SIG-M5 treated with dmso at 0.1 percent for 504 hours (cell line): ENCODE results near the gene SLC12A9.

ENCODE experiments used
- DNase-seq: peaks from one replicate; lab custom pipeline; 2025; ENCODE audit not compliant: unreplicated experiment; lab: John Stamatoyannopoulos, UW

Gene SLC12A9

GRCh38 chr7:100860702-100861615, 8.4 kb downstream of the SLC12A9 start:
- DNase-seq: no peak

GRCh38 chr7:100861616-100861985, 9.1 kb downstream of the SLC12A9 start:
- no peak for DNase-seq

- DNase-seq: no peak
Measured at GRCh38 chr7:100863406-100863950, 11.0 kb downstream of the SLC12A9 start.

DNA sequence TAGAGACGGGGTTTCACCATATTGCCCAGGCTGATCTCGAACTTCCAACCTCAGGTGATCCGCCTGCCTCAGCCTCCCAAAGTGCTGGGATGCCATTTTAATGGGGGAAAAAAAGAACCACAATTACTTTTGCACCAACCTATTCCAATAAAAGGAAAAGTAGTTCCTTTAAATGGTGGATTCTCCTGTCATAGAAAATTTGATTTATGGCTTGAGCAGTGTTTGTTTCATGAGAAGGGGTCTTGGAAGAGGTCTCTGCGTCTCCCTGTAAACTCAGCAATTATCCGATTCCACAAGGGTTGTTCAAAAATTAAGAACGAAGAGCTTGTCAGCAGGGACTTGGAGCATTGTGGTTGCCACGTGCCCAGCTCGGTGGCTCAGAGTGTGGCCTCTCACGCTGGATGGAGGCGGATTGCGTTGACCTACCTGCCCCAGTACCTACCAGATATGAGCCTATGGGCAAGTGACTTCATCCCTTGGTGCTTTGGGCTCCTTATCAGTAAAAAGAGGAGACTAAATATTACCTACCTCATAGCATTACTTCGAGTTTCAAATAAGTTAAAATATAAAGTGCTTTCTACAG, 11.8 kb downstream of the SLC12A9 start:
- no peak for DNase-seq

- no peak for DNase-seq
Measured at GRCh38 chr7:100865372-100865911, 12.9 kb downstream of the SLC12A9 start.

DNA sequence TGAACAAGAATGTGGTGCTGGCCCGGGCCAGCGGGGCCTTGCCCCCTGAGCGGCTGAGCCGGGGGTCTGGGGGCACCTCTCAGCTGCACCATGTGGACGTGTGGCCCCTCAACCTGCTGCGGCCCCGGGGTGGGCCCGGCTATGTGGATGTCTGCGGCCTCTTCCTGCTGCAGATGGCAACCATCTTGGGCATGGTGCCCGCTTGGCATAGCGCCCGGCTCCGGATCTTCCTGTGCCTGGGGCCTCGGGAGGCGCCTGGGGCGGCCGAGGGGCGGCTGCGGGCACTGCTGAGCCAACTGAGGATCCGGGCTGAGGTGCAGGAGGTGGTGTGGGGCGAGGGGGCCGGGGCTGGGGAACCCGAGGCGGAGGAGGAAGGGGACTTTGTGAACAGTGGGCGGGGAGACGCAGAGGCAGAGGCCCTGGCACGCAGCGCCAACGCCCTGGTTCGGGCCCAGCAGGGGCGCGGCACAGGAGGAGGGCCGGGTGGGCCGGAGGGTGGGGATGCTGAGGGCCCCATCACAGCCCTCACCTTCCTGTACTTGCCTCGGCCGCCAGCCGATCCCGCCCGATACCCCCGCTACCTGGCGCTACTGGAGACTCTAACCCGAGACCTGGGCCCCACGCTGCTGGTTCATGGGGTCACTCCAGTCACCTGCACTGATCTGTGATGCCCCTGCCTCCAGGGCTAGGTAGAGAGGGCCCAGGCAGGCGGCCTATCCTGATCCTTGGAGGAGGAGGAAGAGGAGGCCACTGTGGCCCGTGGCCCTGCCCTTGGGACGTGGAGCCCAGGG, 13.6 kb downstream of the SLC12A9 start:
- DNase-seq: no peak

DNA sequence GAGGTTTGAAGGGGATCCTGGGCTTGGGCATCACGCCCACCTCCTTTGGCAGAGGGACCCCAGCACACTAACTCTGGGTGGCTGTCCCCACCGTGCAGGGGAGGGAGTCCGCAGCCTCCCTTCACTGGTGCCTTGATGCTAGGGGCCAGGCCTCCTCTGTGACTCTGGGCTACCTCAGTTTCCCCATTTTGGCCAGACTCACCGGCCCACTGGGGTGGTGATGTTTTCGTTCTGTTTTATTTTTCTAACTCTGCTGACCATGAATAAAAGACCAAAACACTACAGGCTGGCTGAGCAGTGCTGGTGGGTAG, 14.2 kb downstream of the SLC12A9 start:
- DNase-seq: no peak

- DNase-seq: peak; percentile 77
Measured at GRCh38 chr7:100867040-100867775, 14.7 kb downstream of the SLC12A9 start, which contains the start of gene TRIP6. TRIP6 (plus strand) TSS chr7:100867387; CDS start chr7:100867498, 111 bp downstream.

GRCh38 chr7:100867776-100868485, 15.4 kb downstream of the SLC12A9 start:
- no peak for DNase-seq

DNA sequence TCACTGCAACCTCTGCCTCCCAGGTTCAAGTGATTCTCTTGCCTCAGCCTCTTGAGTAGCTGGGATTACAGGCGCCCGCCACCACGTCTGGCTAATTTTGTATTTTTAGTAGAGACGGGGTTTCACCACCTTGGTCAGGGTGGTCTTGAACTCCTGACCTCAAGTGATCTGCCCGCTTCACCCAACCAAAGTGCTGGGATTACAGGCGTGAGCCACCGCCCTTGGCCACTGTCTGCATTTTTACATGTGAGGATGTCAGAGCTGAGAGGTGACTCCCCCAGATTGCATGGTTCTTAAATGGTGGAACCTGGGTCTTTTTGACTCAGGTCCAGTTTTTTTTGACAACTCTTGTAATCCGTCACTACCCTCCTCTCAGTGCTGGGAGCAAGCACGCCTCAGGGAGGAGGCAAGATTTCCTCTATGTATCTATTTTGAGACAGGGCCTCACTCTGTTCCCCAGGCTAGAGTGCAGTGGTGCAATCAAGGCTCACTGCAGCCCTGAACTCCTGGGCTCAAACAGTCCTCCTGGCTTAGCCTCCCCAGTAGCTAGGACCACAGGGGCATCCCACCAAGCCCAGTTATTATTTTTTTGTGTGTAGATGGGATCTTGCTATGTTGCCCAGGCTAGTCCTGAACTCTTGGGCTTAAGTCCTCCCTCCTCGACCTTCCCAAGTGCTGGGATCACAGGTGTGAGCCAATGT, 21.2 kb downstream of the SLC12A9 start:
- no peak for DNase-seq

DNA sequence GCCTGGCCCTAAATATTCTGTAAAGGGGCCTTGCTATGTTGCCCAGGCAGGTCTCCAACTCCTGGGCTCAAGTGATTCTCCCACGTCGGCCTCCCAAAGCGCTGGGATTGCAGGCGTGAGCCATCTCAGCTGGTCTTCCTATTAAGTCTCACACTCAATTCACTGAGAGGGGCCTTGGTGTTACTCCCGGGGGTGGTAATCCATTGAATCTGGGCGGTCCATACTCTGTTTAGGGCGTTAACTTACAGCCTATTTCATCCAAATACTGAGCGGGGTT, 21.7 kb downstream of the SLC12A9 start:
- DNase-seq: no peak

GRCh38 chr7:100874577-100875355, 22.3 kb downstream of the SLC12A9 start, which contains the start of gene SRRT:
SRRT (plus strand) TSS chr7:100875103; CDS start chr7:100875591, 488 bp downstream.
- peak; percentile 96 for DNase-seq

DNA sequence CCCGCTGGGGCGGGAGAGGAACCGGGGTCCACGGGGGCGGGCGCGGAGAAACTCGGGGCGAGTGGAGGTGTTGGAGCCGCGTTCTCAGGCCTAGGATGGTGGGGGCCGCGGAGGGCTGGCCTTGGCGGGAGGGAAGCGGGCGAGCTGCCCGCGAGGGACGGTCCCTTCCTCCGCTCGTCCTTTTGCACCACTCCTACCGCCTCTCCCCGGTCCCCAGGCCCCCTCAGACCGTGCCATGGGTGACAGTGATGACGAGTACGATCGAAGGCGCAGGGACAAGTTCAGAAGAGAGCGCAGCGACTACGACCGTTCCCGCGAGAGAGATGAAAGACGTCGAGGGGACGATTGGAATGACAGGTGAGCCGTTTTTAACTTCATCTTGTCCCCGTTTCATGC, 22.8 kb downstream of the SLC12A9 start:
- no peak for DNase-seq

GRCh38 chr7:100878013-100878412, 25.5 kb downstream of the SLC12A9 start:
- no peak for DNase-seq

DNA sequence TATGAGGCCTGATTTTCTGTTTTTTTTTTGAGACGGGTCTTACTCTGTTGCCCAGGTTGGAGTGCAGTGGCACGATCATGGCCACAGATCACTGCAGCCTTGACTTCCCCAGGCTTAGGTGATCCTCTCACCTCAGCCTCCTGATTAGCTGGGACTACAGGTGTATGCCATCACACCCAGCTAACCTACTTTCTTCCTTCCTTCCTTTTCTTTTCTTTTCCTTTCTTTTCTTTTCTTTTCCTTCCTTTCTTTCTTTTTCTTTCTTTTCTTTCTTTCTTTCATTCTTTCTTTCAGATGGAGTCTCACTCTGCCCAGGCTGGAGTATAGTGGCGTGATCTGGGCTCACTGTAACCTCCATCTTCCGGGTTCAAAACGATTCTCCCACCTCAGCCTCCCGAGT, 26.2 kb downstream of the SLC12A9 start:
- DNase-seq: no peak

DNA sequence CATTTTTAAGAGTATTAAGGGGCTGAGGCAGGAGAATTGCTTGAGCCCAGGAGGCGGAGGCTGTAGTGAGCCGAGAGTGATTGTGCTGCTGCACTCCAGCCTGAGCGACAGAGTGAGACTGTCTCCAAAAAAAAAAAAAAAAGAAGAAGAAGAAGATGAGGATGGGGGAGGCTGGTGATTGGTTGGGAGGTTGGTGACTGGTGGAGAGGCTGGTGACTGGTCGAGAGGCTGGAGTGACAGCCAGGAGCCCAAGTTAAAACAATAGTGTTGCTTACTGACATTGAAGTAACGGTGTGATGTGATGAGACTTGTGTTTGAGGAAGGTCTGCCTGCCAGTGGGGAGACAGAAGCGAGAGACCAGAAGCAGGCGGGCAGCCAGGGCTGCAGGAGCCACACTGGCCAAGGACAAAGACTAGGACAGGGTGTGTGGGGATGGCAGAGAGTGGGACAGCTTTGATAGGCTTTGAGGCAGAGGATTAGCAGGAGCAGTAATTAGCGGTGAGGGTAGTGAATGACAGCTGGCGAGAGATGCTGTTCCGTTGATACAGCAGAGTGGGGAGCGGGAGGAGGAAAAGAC, 27.3 kb downstream of the SLC12A9 start:
- DNase-seq: no peak

DNA sequence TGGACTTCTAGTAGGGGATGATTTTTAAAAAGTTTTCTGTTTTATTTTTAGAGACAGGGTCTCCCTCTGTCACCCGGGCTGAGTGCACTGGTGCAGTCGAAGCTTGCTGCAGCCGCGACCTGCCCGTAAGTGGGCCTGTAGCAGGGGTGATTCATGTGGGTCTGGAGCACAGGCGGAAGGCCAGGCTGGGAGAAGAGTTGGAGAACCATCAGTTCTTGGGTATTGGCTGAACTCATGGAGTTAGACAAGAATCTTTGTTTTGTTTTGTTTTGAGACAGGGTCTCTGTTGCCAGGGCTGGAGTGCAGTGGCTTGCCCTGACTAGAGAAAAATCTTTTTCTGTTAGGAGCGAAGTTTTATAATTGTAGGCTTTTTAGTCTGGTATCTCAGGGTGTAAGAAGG, 28.1 kb downstream of the SLC12A9 start:
- no peak for DNase-seq

- DNase-seq: no peak
Measured at GRCh38 chr7:100881136-100881535, 28.6 kb downstream of the SLC12A9 start.
